Measurements from ENCODE around the gene DTX3L.
"Not testable (repeated sequence)": the region's sequence is repeated elsewhere in the genome, so short reads cannot be mapped to it uniquely, and the experiment has no call there.

Gene DTX3L

DNA sequence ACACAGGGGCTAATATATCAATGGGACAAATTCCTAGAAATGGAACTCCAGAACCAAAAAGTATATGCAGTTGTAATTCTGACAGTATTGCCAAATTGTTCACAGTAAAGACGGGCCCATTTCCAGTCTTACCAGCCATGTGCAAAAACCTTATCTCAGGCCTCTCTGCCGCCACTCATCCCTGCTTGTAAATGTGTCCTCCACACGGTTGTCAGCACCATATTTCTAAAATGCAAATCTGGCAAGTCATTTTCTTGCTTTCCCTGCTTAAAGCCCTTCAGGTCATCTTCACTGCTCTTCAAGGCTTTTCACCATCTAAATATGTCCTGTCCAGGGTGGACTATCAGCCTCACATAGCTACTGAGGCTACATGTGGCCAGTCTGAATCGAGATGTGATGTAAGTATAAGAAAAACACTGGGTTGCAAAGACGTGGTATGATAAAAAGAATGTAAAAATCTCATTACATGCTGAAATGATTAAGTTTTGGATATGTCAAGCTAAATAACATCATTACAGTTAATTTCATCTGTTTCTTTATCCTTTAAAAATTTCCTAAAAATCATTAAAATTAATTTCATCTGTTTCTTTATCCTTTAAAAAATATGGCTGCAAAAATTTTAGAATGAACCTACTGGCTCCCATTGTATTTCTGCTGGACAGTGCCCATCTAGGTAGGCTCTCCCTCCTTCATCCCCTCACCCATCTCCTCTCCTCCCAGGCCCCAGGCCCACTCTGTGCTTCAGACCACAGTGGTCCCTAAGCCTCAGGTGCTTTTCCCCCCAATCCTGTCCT, 1.0 kb upstream of the DTX3L start:
- no peak for DNase-seq

DNA sequence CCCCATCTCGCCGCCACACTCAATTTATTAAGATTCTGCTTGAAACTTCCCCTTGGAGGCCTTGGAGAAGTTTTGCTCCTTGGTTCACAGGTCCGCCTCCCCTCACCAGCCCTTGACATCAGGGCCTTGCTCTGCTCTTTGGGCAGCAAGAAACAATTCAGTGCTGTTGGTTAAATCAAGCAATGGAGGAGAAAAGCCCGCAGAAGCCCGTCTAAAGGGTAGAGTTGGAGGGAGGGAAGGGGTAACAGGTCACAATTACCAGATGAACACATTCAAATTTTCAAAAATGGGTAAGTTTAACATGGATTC, 467 bp upstream of the DTX3L start:
- DNase-seq: no peak

DNA sequence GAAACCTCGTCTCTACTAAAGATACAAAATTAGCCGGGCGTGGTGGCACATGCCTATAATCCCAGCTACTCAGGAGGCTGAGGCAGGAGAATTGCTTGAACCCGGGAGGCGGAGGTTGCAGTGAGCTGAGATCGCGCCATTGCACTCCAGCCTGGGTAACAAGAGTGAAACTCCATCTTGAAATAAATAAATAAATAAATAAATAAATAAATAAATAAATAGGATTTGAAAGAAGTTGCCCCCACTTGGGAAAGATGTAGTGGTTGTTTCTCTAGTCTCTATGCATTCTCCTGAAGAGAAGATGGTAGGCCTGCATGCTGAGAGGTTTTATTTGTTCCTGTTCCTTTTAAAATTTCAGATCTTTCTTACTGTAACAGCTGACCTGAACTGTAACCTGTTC, 4.0 kb downstream of the DTX3L start:
- not testable (repeated sequence) for DNase-seq

DNA sequence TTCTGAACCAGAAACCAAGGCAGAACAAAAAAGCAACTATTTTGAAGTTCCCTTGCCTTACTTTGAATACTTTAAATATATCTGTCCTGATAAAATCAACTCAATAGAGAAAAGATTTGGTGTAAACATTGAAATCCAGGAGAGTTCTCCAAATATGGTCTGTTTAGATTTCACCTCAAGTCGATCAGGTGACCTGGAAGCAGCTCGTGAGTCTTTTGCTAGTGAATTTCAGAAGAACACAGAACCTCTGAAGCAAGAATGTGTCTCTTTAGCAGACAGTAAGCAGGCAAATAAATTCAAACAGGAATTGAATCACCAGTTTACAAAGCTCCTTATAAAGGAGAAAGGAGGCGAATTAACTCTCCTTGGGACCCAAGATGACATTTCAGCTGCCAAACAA, 4.6 kb downstream of the DTX3L start:
- DNase-seq: no peak

DNA sequence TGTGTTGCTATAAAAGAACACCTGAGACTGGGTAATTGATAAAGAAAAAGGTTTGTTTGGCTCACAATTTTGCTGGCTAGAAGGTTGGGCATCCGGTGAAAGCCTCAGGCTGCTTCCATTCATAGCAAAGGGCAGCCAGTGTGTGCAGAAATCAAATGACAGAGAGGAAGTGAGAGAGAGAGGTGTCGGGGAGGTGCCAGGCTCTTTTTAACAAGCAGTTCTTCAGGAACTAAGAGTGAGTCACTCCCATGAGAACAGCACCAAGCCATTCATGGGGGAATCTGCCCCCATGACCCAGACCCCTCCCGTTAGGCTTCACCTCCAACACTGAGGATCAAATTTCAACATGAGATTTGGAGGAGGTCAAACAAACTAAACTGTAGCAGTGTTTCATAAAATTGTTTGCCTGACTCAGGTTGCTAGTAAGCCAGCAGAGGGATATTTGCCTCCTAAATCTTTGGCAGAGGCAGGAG, 8.8 kb downstream of the DTX3L start:
- DNase-seq: peak; percentile 31

DNA sequence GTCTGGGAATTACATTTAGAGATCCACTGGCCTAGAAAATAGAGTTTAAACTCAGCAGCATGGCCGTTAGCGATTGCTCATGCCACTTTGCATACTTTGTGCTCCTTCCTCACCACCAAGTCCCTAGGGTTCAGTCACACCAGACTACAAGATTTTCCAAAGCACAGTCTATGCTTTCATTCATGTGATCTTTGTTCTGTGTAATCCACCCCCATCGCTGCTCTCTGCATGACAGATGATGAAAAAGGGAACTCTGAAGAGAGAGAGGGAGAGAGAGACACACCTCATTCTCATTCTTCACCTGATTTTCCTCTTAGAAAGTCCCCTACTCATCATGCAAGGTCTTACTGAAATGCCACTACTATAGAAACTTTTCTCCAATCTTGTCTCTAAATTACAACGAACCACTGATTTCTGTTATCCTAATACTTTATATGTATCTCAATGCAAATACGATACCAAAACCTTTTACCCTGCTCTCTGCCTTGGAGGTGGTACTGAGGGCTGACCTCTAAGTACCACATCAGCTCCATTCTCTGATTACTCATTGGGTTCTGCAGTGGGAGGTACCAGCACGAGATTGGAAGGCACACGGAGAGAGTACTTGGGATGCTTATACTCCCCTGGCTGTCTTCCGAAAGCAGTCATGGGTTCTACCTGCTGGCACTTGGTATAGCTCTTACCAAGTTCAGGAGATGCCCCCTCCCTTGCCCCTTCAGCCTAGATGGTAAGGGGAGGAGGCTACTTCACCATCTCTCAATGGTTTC, 12.2 kb downstream of the DTX3L start:
- DNase-seq: no peak

DNA sequence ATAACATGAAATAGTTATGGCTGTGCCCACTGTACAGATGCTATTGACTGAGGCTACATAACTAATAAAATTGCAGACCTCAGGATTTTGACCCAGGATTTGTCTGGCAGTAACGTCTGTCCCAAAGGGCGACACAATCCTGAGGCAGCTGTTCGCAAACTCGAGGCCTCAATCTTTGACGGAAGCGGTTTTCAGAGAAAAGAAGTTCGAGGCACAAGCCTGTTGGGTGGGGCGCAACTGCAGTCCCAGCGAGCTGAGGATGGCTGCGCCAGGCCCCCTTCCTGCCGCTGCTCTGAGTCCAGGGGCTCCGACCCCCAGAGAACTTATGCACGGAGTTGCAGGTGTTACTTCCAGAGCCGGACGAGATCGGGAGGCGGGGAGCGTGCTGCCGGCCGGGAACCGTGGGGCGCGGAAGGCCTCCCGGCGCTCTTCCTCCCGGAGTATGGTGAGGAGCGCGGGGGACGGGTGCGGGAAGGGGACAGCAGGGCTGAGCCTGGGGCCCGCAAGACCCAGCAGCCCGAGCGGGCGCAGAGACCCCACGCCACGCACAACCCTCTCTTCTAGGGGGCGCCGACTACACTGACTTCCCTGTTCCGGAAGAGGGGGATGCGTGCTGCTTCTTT, 13.4 kb downstream of the DTX3L start, which contains the start of gene PARP15:
Gene PARP15, plus strand, starts transcription at position 242 of the 623 bp plus-strand sequence. Its CDS starts 18 bp downstream, at position 260.
- DNase-seq: no peak

DNA sequence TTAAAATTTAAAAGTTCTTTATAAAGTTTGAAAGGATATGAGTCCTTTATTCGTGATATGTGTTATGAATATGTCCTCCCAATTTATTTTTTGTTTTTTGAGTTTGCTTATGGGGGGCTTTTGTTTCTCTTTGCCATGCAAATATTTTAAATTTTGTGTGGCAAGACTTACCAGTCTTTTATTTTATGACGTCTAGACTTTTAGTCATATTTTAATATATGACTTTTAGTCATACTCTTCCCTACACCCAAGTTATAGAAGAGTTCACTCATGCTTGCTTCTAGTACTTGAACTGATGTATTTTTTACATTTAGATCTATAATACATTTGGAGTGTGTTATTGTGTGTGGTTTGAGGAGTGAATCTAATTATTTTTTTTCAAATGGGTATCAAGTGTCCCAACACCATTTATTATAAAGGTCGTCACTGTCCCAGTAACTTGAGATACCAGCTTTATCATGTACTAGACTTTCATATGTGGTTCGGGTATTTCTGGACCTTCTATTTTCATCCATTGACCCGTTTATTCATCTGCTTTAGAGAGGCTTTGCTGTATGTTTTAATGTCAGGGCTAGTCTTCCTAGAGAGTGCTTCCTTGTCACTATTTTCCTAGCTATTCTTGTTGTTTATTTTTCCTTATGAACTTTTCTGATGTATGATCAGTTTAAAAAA, 14.1 kb downstream of the DTX3L start:
- DNase-seq: no peak

DNA sequence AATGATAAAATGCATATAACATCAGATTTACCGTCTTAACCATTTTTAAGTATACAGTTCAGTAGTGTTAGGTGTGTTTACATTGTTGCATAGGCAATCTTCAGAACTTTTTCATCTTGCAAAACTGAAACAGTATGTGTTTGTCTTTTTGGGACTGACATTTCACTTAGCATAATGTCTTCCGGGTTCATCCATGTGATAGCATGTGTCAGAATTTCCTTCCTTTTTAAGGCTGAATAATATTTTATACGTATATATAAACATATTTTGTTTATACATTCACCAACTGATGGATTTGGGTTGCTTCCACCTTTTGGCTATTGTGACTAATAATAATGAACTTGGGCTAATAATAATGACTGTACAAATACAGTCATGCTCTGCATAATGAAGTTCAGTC, 16.3 kb downstream of the DTX3L start:
- no peak for DNase-seq

DNA sequence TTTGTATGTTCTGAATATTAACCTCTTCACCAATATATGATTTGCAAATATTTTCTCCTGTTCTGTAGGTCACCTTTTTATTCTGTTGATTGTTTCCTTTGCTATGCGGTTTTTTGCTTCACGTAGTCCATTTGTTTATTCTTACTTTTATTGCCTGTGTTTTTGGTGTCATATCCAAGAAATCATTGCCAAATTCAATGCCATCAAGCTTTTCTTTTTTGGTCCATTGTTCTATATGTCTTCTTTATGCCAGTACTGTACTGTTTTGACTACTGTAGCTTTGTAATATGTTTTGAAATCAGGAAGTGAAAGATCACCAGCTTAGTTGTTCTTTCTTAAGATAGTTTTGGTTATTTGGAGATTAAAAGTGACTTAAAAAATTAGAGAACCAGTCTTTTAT, 17.5 kb downstream of the DTX3L start:
- no peak for DNase-seq

DNA sequence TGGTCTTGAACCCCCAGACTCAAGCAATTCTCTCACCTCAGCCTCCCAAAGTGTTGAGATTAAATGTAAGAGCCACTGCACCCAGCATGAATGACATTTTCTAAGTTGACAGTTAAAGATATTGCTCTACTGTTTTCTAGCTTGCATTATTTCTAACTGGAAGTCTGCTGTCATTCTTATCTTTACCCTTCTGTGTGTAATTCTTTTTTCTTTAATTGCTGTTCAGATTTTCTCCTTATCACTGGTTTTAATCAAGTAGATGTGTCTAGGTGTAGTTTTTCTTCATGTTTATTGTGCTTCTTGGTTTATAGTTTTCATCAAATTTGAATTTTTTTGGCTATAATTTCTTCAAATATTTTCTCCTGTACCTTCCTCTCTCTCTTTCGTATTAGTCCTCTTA, 18.3 kb downstream of the DTX3L start:
- DNase-seq: no peak

DNA sequence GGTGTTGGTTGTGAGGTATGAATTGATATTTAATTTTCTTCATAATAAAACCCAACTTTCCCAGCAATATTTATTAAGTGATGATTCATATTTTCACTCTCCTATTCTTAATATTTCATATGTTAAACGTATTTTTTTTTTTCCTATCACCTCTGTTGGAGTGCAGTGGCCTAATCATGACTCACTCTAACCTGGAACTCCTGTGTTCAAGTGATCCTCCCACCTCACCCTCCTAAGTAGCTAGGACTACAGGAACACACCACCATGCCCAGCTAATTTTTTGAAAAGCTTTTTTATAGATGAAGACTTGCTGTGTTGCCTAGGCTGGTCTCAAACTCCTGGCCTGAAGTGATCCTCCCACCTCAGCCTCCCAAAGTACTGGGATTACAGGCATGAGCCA, 22.0 kb downstream of the DTX3L start:
- no peak for DNase-seq

DNA sequence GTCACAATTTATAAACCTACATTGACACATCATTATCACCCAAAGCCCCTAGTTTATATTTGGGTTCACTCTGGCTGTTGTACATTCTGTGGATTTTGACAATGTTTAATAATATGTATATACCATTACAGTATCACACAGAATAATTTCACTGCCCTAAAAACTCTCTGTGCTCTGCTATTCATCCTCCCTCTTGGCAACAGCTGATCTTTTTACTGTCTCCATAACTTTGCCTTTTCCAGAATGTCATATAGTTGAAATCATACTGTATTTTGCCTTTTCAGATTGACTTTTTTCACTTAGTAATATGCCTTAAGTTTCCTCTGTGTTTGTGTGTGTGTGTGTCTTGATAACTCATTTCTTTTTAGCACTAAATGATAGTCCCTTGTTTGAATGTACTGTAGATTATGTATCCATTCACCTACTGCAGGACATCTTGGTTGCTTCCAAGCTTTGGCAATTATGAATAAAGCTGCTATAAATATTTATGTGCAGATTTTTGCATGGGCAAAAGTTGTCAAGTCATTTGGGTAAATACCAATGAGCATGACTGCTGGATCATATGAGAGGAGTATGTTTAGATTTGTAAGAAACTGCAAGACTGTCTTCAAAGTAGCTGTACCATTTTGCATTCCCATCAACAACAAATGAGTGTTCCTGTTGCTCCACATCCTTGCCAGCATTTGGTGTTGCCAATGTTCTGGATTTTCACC, 22.8 kb downstream of the DTX3L start:
- no peak for DNase-seq

DNA sequence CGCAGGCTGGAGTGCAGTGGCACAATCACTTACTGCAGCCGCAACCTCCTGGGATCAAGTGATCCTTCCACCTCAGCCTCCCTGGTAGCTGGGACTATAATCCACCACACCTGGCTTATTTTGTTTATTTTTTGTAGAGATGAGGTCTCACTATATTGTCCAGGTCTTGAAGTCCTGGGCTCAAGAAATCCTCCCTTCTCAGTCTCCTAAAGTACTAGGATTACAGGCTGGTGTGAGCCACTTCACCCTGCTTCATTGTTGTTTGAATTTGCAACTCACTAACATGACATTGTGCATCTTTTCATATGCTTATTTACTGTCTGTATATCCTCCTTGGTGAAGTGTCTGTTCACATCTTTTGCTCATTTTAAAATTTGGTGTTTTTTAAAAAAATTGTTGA, 23.4 kb downstream of the DTX3L start:
- DNase-seq: no peak

DNA sequence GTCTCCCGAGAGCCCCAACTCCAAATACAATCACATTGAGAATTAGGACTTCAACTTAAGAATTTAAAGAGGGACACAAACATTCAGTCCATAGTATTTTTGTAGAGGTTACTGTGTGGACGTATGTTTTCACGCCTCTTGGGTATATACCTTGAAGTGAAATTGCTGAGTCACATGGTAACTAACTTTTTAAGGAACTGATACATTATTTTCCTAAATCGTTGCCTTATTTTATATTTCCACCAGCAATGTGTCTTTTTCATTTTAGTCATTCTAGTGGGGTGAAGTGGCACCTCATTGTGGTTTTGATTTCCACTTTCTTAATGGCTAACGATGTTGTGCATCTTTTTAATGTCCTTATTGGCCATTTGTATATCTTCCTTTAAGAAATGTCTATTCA, 25.2 kb downstream of the DTX3L start:
- no peak for DNase-seq

DNA sequence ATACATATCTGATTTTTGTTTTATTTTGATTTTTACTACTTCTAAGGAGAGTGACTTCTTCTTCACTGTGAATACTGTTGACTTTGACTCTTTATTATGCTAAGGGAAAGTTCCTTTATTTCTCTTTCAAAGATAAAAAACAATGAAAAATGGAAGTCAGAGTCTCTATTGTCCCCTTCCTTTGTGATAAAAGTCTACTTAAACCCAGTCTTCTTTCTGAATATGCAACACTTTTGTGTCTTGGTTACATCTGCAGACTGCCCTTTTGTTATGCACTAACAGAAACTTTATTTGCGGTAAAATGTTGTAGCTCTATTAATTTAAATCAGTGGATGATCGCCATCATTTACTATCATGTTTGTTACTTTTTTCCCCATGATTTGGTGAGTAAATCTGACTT, 26.5 kb downstream of the DTX3L start:
- no peak for DNase-seq

DNA sequence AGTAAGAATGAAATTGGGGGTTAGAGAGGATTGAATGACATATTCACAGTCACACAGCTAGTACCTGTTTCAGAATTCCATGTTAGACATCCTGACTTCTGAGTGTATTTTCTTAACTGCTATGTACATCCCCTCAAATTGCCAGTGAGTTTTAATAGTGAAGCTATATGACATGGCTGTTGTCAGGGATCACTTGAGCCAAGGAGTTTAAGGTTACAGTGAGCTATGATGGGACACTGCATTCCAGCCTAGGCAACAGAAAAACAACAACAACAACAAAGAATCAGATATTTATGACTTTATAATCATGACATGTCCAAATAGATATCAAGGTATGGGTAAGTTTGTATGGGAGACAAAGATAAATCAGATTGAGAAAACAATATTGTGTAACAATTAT, 29.9 kb downstream of the DTX3L start:
- no peak for DNase-seq

DNA sequence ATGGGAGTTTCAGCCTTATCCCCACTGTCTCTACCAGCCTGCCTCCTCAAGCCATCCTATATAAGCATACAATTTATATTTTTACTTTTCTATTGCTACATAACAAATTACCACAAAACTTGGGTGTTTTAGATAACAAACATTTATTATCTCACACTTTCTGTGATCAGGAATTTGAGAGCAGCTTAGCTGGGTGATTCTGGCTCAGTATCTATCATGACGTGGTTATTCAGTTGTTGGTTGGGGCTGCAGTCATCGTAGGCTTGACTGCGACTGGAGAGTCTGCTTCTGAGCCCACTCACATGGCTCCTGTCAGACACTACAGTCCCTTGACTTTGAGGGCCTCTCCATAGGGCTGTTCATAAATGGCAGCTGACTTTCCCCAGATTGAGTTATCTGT, 34.0 kb downstream of the DTX3L start:
- no peak for DNase-seq

DNA sequence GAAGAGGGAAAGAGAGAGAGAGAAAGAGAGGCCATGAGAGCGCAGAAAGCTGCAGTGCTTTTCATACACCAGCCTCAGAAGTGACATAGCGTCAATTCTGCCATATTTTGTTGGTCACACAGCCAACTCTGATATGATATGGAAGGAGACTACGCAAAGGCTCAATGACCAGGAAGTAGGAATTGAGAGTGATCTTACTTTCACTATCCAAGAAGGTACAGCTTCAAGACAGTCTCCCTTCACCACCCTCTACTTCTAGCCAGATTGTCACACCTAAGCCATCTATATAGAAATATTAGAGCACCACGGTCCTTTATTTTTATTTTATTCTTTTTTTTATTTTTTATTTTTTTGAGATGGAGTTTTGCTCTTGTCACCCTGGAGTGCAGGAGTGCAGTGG, 34.4 kb downstream of the DTX3L start:
- DNase-seq: no peak

DNA sequence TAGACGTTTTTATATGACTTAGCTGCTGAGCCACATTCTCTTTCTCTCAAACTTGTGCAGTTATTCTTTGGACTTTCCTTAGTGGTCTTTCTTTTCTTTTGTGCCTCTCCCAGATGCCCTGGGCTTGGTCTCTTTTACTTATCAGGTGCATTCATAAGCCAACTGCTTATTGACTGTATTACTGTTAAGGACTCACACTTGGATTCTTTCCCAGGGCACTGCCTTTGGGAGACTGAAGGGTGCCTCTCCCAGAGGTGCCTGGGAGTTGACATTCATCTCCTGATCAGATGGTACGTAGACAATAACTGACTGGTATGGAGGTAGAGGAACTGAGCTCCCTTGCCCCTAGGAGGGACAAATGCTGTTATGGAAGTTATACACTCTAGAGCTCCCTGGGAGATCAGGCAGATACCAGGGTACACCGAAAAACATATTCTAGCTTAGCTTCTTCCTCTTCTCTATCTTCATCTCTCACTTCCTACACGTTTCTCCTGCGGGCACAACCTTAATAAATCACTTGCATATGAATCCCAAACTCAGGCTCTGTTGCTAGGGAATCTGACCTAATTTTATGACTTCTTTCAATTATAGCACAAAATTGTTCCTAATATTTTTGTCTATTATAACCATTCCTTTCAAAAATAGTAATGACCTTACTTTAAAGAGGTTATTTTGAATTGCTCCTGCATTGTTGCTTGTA, 38.0 kb downstream of the DTX3L start:
- DNase-seq: no peak

DNA sequence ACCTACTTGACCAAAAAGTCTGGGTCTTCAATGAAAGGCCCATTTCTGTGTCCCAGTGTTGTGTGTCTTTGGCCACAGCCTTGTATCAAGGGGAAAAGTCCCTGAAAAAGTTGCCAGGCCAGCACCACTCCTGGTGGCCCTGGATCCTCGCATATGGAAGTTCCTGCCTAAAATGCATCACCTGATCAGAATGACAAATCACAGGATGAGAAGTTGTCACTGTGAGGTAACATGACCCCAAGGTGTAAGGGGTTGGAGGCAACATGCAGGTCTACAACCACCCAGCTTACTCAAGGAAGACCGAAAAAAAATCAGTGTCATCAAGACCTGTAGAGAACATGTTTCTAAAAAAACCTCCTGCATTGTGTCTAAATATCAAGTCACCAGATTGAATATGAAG, 38.9 kb downstream of the DTX3L start:
- DNase-seq: no peak

DNA sequence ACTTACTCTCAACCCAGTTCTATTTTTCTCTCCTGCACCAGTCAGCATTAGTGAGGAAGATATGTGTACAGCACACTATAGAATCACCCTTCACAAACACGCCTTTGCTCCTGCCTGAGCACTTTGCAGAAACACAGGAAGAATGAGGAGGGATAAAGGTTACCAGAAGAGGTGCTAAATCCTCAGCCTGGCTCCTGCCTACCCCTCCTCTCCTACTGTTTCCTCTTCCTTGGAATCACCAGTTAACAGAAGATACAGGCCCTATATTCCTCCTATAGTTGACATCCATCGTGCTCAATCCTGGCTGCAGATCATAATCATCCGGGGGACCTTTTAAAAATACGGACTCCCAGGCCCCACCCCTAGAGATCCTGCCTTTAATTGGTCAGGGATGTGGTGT, 42.2 kb downstream of the DTX3L start:
- no peak for DNase-seq
